Common myeloid progenitor, CD34-positive (primary cell): ENCODE results near the gene ELAVL3.

Experiments used
- CTCF ChIA-PET: fragments of 350-600 bp; sonication (Branson Sonifier 250); formaldehyde crosslinking; loops from one replicate; lab custom pipeline; 2021; ENCODE audit warnings: antibody characterized with exemption; lab: Charles Lee
- POLR2A ChIA-PET: fragments of 350-600 bp; sonication (Branson Sonifier 250); formaldehyde crosslinking; loops from one replicate; lab custom pipeline; 2021; ENCODE audit warnings: antibody characterized with exemption; lab: Charles Lee
- DNase-seq, 3 donors: peaks; one replicate each; pipeline versions ENCODE4 v3.0.0 to v3.0.0-alpha.2; 2013
- H3K27ac ChIP-seq, 2 experiments: 1 replicate in 1 of 2; 2 replicates in 1 of 2; pipeline ENCODE4 v1.7.0; 2013; ENCODE audit warnings: inconsistent platforms in 2 of 2, low read length in 2 of 2, mild to moderate bottlenecking in 2 of 2, low read depth in 1 of 2, moderate library complexity in 1 of 2; ENCODE audit not compliant: severe bottlenecking in 2 of 2, insufficient read depth in 1 of 2, poor library complexity in 1 of 2
- H3K27me3 ChIP-seq, 5 experiments: replicated peaks in 2 of 5; 1 replicate in 3 of 5; 2 replicates in 2 of 5; pipeline versions ENCODE4 v1.6.1 to v1.7.0; 2013; ENCODE audit warnings: low read length in 4 of 5, mild to moderate bottlenecking in 2 of 5, moderate library complexity in 2 of 5, inconsistent platforms in 1 of 5; ENCODE audit not compliant: insufficient read depth in 5 of 5, control insufficient read depth in 4 of 5
- H3K36me3 ChIP-seq, 4 experiments: 1 replicate in 2 of 4; 2 replicates in 2 of 4; pipeline versions ENCODE4 v1.6.1 to v1.7.0; 2013; ENCODE audit warnings: low read length in 3 of 4, control low read depth in 1 of 4, mild to moderate bottlenecking in 1 of 4; ENCODE audit not compliant: control insufficient read depth in 4 of 4, insufficient read depth in 4 of 4
- H3K4me1 ChIP-seq, 4 experiments: 1 replicate in 3 of 4; 2 replicates in 1 of 4; pipeline versions ENCODE4 v1.6.1 to v1.7.1; 2013; ENCODE audit warnings: low read length in 3 of 4, mild to moderate bottlenecking in 3 of 4, control low read depth in 1 of 4, inconsistent platforms in 1 of 4, moderate library complexity in 1 of 4; ENCODE audit not compliant: control insufficient read depth in 4 of 4, insufficient read depth in 4 of 4; ENCODE audit errors: control extremely low read depth in 1 of 4
- H3K4me3 ChIP-seq, 7 experiments: 1 replicate in 4 of 7; 2 replicates in 3 of 7; pipeline versions ENCODE4 v1.5.1 to v1.7.0; 2013; ENCODE audit warnings: mild to moderate bottlenecking in 7 of 7, low read length in 6 of 7, moderate library complexity in 6 of 7, inconsistent platforms in 2 of 7, low read depth in 2 of 7, control low read depth in 1 of 7; ENCODE audit not compliant: insufficient read depth in 4 of 7, control insufficient read depth in 1 of 7; ENCODE audit errors: extremely low read depth in 1 of 7
- H3K9me3 ChIP-seq, 5 experiments: 1 replicate in 4 of 5; 2 replicates in 1 of 5; pipeline versions ENCODE4 v1.6.1 to v1.7.1; 2013; ENCODE audit warnings: low read length in 4 of 5, mild to moderate bottlenecking in 2 of 5, inconsistent platforms in 1 of 5, low read depth in 1 of 5, moderate library complexity in 1 of 5; ENCODE audit not compliant: control insufficient read depth in 4 of 5, insufficient read depth in 2 of 5; ENCODE audit errors: control extremely low read depth in 1 of 5
- whole genome bisulfite sequencing: methylation state at CpG from one replicate; pipeline ENCODE4 v1.1.5; 2013; ENCODE audit not compliant: insufficient coverage; 5-methylcytosine and 5-hydroxymethylcytosine counted together

Gene ELAVL3

GRCh38 chr19:11489378-11489777 is 8.5 kb upstream of the ELAVL3 start:
- WGBS, result 98% methylated on average over 5 of the region's 7 CpGs
- CTCF ChIA-PET, result no interaction called here
- Histone ChIP-seq H3K27ac (no peak overlapping the region), H3K27me3 (no peaks in the 10 kb centered on the region), H3K36me3 (peaks cover 0 to 9% (median under 1%) of the 10 kb centered on the region in 4 experiments), H3K4me3 (no peak overlapping the region), H3K9me3 (no peaks in the 10 kb centered on the region), H3K4me1 (no peaks in the 10 kb centered on the region)
- POLR2A ChIA-PET, result no interaction called here
- no peak for DNase-seq

GRCh38 chr19:11486661-11487503 is 6.0 kb upstream of the ELAVL3 start:
- ChIA-PET CTCF (interaction anchor here (0.9 kb wide), 1 partner anchor 84 kb away, joined by 4 read pairs; no protein-coding TSS in a partner anchor), POLR2A (interaction anchor here (0.6 kb wide), 1 partner anchor 273 kb away, joined by 3 read pairs; no protein-coding TSS in a partner anchor)
- Histone ChIP-seq H3K27me3 (peaks cover 0 to 15% (median 0%) of the 10 kb centered on the region in 5 experiments), H3K36me3 (peaks cover 0 to 11% (median 0%) of the 10 kb centered on the region in 4 experiments), H3K4me3 (no peak overlapping the region), H3K9me3 (no peaks in the 10 kb centered on the region), H3K27ac (no peak overlapping the region), H3K4me1 (peaks cover 0 to 15% (median 13%) of the 10 kb centered on the region in 4 experiments)
- DNase-seq, result no peak
- 93% methylated on average over 44 of the region's 45 CpGs for WGBS

DNA sequence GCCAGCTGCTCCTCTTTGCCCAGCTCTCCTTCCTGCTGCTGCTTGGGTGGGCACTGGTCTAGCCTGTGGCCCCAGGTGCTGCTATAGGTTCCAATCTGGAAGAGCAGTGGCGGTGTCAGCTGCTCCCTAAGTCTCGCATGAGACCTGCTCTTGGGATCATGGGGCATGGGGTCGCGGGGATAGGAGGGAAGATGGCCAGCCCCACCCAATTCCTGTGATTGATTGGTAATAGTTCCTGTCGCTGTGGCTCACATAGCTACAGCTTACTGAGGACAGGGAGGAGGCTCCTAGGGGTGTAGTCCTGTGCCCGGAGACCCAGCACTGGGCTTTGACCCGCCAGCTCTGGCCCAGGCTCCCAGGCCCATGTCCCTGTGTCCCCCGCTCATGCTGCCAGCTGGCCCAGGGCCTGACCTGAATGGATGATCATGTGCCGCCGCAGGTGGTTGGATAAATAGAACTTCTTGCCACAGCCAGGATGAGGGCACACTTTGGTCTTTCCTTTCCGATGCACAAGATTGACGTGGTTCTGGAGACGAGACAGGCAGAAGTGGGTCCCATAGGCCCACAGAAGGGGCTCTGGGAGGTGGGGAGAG is 4.5 kb upstream of the ELAVL3 start:
- H3K9me3 ChIP-seq, result no peaks in the 10 kb centered on the region
- H3K4me3 ChIP-seq, result no peak overlapping the region
- POLR2A ChIA-PET, result interaction anchor here (0.6 kb wide), 1 partner anchor 226 kb away, joined by 5 read pairs; no protein-coding TSS in a partner anchor
- no peak for DNase-seq
- H3K27me3 ChIP-seq, result peaks cover 0 to 30% (median 9%) of the 10 kb centered on the region in 5 experiments
- WGBS, result 98% methylated on average over 11 of the region's 13 CpGs
- H3K4me1 ChIP-seq, result peaks cover 0 to 24% (median 18%) of the 10 kb centered on the region in 4 experiments
- CTCF ChIA-PET, result interaction anchor here (0.5 to 1.6 kb wide), 7 partner anchors 10 to 840 kb away, joined by 3 to 4 read pairs (median 3); partner anchors contain the start of gene SWSAP1
- no peak overlapping the region for H3K27ac ChIP-seq
- H3K36me3 ChIP-seq, result peaks cover 0 to 8% (median 0%) of the 10 kb centered on the region in 4 experiments

- 97% methylated on average over 37 of the region's 57 CpGs for WGBS
- Histone ChIP-seq H3K9me3 (no peaks in the 10 kb centered on the region), H3K4me1 (peaks cover 0 to 28% (median 20%) of the 10 kb centered on the region in 4 experiments), H3K27ac (no peak overlapping the region), H3K36me3 (peaks cover 0 to 8% (median 0%) of the 10 kb centered on the region in 4 experiments), H3K27me3 (peaks cover 0 to 48% (median 16%) of the 10 kb centered on the region in 5 experiments), H3K4me3 (no peak overlapping the region)
- POLR2A ChIA-PET, result no interaction called here
- no peak for DNase-seq
- CTCF ChIA-PET, result interaction anchor here (1.1 to 2.1 kb wide), 19 partner anchors 12 to 240 kb away, joined by 3 to 11 read pairs (median 4); no protein-coding TSS in a partner anchor
Observed at GRCh38 chr19:11483366-11484111, 2.7 kb upstream of the ELAVL3 start.

GRCh38 chr19:11482384-11483050 is 1.7 kb upstream of the ELAVL3 start:
- peak; percentile 91 to 96 (median 96) for DNase-seq
- H3K9me3 ChIP-seq, result no peaks in the 10 kb centered on the region
- peaks cover 0 to 28% (median 20%) of the 10 kb centered on the region in 4 experiments for H3K4me1 ChIP-seq
- H3K27me3 ChIP-seq, result peaks cover 0 to 58% (median 18%) of the 10 kb centered on the region in 5 experiments
- H3K27ac ChIP-seq, result no peak overlapping the region
- peaks cover 0 to 8% (median 0%) of the 10 kb centered on the region in 4 experiments for H3K36me3 ChIP-seq
- CTCF ChIA-PET, result interaction anchor here (0.6 to 2.3 kb wide), 29 partner anchors 12 to 350 kb away, joined by 3 to 11 read pairs (median 3); partner anchors contain the start of gene EPOR
- POLR2A ChIA-PET, result no interaction called here
- WGBS, result under 1% methylated on average over 49 of the region's 58 CpGs
- peak overlapping the region in 4 of 7 experiments; percentile 11 to 51 (median 38) for H3K4me3 ChIP-seq
